G401 (cell line): ENCODE results near the gene COIL. TPM values are rescaled to one million over a fixed set of nuclear protein-coding genes. Genes with fewer than 3 reads are reported as not detected.

Source experiments
- DNase-seq: peaks from one replicate; pipeline ENCODE4 v3.0.0-alpha.2; 2015; ENCODE audit warnings: low spot score
- in situ Hi-C: cut with HindIII; loops from 2 replicates; pipeline ENCODE4 v1.10.0; 2016; ENCODE audit warnings: low sequenced_read_pairs, mixed read lengths
- total RNA-seq: library from RNA; depleted of rRNA; stranded (reverse); fragments of >200 nt; shearing (Covaris generic); gene quantifications from 2 replicates; pipeline ENCODE4 v1.2.3, GENCODE V29; 2014

The COIL gene
- total RNA-seq, 1 experiment from 2014 or later = 25.3 TPM

DNA sequence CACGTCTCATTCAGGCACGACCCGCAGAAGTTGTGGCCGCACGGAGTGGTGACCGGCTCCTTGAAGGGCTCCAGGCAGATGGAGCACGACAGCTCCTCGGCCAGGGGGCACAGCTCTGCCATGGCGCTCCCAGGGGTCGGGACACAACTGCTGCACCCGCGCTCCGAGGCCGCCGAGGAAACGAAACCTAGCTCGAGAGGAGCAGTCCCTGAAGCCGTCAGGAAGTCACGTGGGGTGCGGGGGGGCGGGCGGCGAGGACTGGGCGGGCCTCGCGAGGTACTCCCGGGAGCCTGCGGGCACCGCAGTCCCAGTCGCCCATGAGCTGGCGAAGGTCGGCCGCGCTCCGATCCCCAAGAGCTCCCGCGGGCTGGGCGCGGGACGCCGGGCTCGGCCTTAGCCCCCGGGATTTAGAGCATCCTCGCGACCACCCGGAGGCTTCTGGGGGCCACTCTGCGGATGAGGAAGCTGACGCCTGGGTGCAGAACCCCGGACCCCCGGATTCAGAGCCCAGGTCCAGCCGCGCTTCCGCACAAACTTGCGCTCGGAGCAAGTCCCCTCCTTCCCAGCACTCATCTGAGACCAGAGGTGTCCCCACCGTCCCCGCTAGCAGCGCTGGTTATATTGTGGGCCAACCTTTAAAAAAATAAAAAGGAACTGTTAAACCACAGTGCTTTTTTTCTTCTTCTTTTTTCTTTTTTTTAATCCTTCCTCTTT is 46.8 kb downstream of the COIL start, which contains the start of gene TRIM25:
Gene TRIM25, minus strand, starts transcription at position 183 of the 714 bp plus-strand sequence. Its CDS starts 61 bp downstream, at position 122.
- in situ Hi-C loops = no loop called here
- DNase-seq = peak; percentile 87

DNA sequence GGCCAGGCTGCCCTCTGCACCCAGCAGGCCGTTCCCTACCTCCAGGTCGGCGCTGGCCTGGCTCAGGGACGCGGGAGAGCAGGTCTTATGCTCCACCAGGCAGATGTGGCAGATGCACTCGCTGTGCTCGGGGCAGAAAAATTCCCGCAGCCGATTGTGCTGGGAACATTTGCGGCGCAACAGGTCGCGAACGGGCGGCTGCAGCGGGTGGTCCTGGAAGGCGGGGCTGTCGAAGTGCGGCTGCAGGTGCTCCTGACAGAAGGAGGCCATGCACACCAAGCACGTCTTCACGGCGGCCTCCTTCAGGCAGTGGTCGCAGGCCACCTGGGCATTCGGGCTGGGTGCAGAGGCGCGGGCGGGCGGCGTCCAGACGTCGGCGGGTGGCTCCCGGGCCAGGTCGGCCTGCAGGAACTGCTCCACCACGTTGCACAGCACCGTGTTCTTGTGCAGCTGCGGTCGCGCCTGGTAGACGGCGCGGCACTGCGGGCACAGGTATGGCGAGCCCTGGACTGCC is 47.4 kb downstream of the COIL start:
- in situ Hi-C loops = no loop called here
- peak; percentile 22 for DNase-seq

DNA sequence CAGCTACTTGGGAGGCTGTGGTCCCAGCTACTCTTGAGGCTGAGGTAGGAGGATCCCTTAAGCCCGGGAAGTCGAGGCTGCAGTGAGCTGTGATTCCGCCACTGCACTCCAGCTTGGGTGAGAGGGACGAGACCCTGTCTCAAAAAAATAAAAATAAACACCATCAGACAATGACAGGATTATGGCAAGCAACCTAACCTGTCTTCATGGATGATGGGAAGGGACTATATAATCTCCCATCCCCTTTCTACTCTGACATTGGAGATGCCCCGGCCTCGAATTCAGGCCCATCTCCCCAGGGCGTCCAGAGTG is 47.9 kb downstream of the COIL start:
- in situ Hi-C loops = no loop called here

DNA sequence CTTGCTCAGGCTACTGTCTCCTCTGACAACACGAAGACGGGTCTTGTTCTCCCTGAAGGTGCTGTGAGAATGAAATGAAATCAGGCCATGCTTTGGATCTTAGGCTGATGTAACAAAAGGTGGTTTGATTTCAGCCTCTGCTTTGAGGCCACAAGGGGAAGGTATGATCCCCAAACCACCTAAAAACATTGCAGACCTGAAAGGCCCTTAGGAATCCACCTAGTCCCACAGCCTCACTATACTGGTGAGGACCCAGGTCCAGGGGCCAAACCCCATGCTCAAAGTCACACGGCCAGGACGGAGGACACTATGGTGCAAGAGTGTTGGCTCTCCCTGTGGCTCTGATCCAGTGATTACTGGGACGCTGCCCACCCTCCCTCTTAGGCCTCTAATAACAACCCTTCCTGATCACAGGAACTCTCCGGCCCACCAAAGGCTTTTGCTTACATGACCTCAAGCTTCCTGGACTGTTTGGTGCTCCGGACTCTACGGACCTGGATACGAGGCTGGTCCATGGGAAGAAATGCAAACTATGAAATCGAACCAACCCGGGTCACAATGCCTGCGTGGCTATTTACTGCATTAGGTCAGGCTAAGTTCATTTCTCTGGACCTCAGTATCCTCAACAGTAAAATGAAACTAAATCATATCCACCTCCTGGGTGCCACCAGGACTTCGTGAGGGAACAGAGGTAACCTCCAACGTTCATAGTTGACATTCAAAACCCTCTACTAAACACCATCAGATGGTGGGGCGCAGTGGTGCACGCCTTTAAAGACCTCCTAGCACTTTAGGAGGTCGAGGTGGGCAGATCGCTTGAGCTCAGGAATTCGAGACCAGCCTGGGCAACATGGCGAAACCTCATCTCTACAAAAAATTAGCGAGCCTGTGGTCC is 48.5 kb downstream of the COIL start:
- in situ Hi-C loops = no loop called here
- DNase-seq = no peak

More for the DNA sequence above, 47.9 kb downstream of the COIL start:
- no peak for DNase-seq

DNA sequence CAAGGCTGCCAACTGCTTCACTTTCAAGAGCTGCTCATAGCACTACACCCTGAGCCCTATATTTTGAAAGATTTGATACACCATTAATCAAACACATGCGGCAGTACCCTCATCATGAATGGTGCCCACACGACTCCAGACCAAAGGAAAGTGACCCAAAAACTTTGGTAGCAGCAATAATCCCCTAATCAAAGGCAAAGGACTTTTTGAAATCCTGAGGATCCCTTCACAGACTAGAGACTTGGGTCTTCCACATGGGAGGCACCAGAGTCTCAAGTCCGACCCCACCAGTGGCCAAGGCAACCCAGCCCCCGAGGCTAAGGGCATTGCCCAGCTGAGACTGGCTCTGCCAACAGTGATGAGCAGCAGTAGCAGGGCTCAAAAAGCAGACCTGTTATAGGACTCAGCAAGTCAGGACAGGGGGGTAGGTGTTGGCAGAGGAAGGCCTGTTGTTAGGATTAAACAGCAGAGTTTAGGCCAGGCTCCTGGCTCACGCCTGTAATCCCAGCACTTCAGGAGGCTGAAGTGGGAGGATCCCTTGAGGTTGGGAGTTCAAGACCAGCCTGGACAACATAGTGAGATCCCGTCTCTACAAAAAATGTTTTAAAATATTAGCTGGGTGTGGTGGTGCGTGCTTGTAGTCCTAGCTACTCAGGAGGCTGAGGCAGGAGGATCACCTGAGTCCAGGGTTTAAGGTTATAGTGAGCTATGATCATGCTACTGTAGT is 50.2 kb downstream of the COIL start:
- no peak for DNase-seq
- in situ Hi-C loops = no loop called here

DNA sequence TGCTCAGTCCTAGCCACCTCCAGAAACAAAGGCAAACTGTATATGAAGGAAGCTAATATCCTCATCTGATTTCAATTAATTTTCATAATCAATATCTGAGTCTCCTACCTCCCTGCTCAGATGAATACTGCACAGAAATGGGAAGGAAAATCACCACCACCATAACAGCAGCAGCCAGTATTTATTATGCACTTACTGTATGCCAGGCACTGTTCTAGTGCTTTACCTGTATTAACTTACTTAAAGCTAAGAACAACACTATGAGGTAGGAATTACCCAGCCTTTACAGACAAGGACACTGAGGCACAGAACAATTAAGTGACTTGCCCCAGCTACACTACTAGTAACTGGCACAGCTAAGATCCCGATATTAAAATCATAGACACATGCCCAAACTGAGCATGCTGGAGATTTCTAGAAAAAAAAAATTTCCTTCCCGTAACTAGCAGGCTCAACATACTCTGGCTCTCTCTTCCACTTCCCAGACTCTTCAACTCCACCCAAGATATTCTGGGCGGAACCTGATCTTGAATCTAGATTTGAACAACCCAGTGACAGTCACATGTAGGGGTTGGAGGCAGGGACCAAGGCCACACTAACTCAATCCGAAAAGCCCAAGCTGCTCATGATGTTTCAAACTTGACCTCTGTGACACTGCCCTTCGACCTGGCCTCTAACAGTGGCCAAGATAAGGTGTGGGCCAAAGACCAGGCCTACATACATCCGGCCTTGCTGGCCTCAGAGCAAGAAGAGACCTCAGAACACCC is 50.9 kb downstream of the COIL start:
- DNase-seq = no peak
- in situ Hi-C loops = no loop called here

DNA sequence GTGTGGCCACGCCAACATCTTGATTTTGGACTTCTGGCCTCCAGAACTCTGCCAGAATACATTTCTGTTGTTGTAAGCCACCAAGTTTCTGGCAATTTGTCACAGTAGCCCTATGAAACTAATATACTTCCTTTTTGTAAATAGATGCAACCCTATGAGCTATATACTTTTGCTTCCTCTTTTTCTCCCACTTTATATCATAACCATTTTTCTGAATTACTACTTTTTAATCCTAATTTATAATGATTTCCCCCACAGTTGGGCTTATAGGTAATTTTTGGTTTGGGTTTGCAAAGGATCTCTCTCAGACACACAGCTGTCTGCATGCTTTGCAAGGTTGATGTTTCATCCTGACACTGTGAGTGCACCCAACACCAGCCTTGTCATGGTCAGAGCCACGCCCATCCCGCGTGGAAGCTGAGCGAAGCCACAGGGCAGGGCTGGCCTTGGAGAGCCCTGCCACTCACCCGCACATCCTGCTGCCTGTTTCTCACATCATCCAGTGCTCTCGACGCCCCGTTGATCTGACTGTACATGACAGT is 52.8 kb downstream of the COIL start:
- no peak for DNase-seq
- in situ Hi-C loops = no loop called here

DNA sequence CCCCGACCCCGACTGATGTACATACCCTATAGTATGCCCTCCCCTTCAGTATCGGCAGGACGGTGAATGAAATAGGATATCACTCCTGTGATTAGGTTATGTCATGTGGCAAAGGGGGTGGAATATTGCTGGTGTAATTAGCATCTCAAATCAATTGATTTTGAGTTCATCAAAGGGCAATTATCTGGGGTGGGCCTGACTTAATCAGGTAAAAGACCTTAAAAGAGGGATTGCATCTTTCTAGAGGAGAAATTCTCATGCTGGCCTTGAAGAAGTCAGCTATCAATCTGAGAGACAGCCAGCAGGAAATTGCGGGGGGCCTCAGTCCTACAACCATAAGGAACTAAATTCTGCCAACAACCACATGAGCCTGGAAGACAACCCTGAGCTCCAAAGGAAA is 57.3 kb downstream of the COIL start:
- in situ Hi-C loops = no loop called here
- no peak for DNase-seq

DNA sequence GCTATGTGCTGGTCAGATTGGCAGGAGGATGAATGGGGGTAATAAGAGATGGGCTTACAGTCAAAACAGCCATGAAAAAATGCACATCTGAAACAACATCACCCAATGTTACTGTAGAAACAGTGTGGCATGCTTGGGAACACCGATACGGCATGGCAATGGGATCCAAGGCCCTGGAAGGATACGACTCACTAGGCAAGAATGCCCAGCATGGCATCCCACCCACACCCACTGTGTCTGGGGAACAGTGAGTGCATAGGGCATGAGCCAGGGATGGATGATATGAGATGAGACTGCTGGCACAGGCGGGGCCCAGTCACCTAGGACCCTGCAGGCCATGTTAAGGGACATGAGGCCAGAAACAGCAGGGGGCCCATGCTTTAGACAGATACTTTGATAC is 58.5 kb downstream of the COIL start:
- in situ Hi-C loops = no loop called here
- no peak for DNase-seq

DNA sequence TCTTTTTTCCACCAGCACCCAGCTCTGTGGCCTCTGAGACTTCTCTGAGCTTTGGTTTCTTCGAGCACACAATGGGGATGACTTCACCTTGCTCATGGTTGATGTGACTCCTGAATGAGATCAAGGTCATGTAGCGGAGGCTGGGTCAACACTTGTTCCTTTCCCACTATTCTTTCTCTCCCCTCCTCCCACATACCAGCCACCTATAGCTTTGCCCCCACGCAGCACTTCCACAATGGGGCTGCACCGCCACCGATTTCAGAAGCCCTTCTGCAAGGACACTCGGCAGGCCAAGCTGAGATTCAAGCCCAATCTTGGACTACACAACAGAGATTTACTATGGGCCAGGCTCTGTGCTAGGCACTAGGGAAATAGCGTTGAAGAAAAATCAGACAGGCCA is 61.4 kb downstream of the COIL start:
- in situ Hi-C loops = no loop called here

DNA sequence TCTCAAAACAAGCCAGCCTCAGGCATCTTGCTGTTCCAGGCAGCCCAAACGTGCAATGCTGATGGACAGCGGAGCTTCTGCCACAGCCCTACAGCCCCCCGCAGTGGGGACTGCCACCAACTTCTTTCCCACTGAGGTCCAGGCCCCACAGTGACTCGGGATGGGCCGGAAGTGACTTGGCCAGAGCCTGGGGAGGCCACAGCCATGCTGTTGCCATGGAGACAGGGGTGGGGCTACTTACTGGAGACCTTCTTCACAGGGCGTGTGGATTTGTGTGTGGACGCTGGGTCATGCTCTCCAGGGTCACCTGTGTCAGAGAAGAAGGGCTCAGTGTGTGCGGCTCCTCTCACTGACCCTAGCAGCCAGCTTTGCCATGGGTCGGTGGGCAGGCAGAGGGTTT is 62.0 kb downstream of the COIL start:
- no peak for DNase-seq
- in situ Hi-C loops = no loop called here

More for the DNA sequence above, 61.4 kb downstream of the COIL start:
- DNase-seq = no peak

DNA sequence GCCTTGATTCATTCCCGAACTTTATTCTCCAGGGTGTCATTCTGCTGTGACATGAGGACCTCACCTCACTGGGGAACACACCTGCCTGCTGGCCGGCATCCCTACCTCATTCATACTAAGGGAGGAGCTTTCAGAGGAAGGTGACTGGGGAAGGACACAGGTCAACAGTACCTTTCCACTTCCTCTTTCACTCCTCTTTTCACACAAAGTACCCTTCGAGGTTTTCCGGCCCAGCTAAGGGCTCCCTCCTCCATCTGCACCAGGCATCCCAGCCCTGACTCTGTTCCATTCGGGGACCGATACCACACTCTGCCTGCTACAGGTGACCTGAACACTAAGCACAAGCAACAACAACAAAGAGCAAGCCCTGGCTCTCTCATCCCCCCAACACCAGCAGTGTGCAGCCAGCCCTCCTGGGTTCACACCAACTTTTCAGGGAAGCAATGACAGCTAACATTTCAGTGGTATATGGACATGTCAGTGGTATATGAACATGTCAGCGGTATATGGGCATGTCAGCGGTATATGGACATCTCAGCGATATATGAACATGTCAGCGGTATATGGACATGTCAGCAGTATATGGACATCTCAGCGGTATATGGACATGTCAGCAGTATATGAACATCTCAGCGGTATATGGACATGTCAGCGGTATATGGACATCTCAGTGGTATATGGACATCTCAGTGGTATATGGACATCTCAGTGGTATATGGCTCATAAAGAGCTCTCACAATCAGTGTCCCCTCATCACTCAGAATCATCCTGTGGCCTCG is 63.0 kb downstream of the COIL start:
- in situ Hi-C loops = no loop called here
- DNase-seq = no peak

DNA sequence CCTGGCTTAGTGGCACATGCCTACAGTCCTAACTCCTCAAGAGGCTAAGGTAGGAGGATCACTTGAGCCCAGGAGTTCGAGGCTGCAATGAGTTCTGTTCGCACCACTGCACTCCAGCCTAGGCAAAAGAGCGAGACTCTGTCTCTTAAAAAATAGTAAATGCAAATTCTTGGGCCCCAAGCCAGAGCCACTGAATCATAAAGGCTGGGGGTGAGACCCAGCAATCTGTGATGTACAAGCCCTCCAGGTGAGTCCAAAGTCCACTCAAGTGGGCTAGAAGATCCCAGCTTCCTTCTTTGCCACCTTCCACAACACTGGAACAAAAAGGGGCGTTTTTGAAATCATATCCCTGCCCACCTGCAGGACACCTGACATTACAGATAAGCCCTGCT is 63.9 kb downstream of the COIL start:
- DNase-seq = no peak
- in situ Hi-C loops = no loop called here

DNA sequence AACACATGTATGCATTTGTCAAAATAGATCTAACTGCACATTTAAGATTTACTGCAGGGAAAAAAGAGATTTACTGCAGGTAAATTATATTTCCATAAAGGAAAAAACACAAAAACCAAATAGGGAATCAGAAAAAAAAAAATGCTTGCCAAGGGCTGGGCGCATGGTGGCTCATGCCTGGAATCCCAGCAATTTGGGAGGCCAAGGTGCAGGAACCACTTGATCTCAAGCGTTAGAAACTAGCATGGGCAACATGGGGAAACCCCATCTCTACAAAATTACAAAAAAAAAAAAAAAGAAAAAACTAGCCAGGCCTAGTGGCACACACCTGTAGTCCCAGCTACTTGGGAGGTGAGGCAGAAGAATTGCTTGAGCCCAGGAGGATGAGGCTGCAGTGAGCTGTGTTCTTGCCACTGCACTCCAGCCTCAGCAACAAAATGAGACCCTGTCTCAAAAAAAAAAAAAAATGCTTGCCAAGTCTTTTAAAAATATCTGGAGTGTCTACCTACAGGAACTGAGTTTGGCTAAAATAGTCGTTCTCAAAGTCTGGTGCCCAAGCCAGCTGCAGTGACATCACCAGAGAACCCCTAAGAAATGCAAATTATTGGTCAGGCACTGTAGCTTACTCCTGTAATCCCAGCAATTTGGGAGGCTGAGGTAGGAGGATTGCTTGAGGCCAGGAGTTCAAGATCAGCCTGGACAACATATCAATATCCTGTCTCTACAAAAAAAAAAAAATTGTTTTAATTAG is 64.5 kb downstream of the COIL start:
- no peak for DNase-seq
- in situ Hi-C loops = no loop called here

DNA sequence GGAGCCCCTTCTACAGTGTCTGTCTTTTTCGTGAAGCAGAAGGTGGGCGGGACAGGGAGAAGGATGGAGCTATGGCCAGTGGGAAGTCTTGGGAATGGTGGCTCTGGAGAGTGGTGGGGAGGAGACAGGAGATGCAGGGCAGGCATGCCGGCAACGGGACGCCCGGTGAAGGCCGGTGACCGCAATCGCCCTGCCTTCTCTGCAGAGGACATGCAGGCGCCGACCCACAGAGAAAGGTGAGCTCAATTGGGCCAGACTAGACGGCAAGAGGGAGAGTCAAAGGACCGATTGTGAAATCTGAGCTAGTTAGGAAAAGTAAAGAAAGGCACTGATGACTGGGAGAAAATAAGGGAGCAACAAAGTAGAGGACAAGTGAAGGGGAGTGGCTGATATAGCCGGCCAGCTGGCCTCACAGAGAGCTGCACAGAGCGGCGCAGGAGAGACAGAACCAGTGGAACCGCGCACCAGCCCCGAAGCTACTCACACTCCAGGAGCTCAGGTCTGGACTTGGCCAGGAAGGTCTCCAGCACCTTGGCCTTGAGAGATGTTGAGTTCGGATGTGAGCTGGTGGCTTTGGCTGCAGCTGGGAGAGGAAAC is 65.9 kb downstream of the COIL start:
- in situ Hi-C loops = no loop called here
- no peak for DNase-seq

DNA sequence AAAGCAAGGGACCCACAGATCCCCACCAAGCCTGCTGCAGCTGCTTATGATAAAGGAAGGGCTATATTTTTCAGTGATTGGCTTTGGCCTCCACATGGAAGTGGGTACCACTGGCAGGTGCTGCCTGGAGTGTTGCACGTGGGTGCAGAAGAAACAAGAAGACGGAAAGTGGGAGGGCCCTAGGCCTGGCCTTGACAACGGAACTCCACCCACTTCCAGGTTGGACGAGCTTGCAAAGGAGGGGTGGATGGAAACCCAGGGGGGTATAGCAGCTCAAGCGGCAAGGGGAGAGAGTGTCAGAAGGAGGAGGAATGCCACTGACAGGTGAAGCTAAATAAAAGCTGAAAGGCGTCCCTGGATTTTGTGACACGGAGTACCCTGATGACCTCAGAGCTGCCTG is 67.3 kb downstream of the COIL start:
- in situ Hi-C loops = no loop called here
- no peak for DNase-seq

DNA sequence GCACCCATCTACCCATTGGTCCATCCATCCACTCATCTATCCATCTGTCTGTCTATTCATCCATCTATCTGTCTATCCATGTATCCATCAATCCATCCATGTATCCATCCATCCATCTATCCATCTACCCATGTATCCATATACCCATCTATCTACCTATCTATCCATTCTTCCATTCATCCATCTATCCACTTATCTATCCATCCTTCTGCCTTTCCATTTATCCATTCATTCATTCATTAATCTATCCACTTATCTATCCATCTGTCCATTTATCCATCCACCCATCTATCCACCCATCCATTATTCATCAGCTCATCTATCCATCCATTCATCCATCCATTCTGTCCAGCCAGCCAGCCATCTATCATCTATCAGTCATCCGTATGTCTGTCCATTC is 68.5 kb downstream of the COIL start:
- in situ Hi-C loops = no loop called here
- no peak for DNase-seq
